ENCODE measurements around the gene NCKAP5. TPM values are rescaled to one million over a fixed set of nuclear protein-coding genes. Genes with fewer than 3 reads are reported as not detected.

NCKAP5 gene
- total and polyA plus RNA-seq, 2 of the 13 experiments (the other 11 are each of a cell fraction or from before 2014, with no cell fraction given): 0.01 TPM; not detected in 1

- BruUV-seq (replicated peaks): no TSS peak
- no peaks in the 10 kb centered on the region for H3K9me3 ChIP-seq (ENCODE audit: low read length)
- no peak for FAIRE-seq
- H4K20me1 ChIP-seq (ENCODE audit: insufficient read depth, low read length): no peaks in the 10 kb centered on the region
- H3K9ac ChIP-seq (ENCODE audit: insufficient read depth, low read depth, low read length): no peak overlapping the region
- no peak overlapping the region for H2AFZ ChIP-seq (ENCODE audit: low read length)
- H3K79me2 ChIP-seq (ENCODE audit: insufficient read depth, low read length): no peaks in the 10 kb centered on the region
- no peaks in the 10 kb centered on the region for H3K27me3 ChIP-seq (ENCODE audit: control insufficient read depth in 1 of 2, insufficient read depth in 2 of 2, low read length in 2 of 2)
- H3K4me1 ChIP-seq (ENCODE audit: insufficient read depth, low read length): no peaks in the 10 kb centered on the region
- no peaks in the 10 kb centered on the region for H3K36me3 ChIP-seq (replicated peaks in 1 of 2; ENCODE audit: control insufficient read depth in 1 of 2, insufficient read depth in 2 of 2, low read length in 2 of 2)
- POLR2A ChIA-PET: no interaction called here
- ATAC-seq: no peak
- in situ Hi-C loops (cut with HindIII; ENCODE audit: extremely low pct_ligation_motif_present, low pct_unique_long_range_greater_than_20kb): no loop called here
- H3K27ac ChIP-seq (ENCODE audit: extremely low read length, insufficient read depth, low read length): no peak overlapping the region
- WGBS (ENCODE audit: low lambda C conversion rate): 11% methylated on average over 3 of the region's 3 CpGs
- no peak for DNase-seq (ENCODE audit: low spot score)
- intact Hi-C loops (cut with micrococcal nuclease; ENCODE audit: unreplicated experiment): no loop called here
- no peak for TF ChIP-seq MEIS1 (CRISPR knock-in tag; IDR thresholded peaks at IDR 0.05; ENCODE audit: borderline replicate concordance)
- no peak for TF ChIP-seq ZNF652 (CRISPR knock-in tag; IDR thresholded peaks at IDR 0.05; ENCODE audit: borderline replicate concordance, low read depth)
- TF ChIP-seq HOXA5 (CRISPR knock-in tag; IDR thresholded peaks at IDR 0.05): no peak
- no peak for TF ChIP-seq ZNF512B (CRISPR knock-in tag; IDR thresholded peaks at IDR 0.05; ENCODE audit: borderline replicate concordance)
- TF ChIP-seq PATZ1 (CRISPR knock-in tag; IDR thresholded peaks at IDR 0.05): no peak
- TF ChIP-seq ZNF614 (CRISPR knock-in tag; IDR thresholded peaks at IDR 0.05; ENCODE audit: borderline replicate concordance): no peak
- no peak for TF ChIP-seq HBP1 (CRISPR knock-in tag; IDR thresholded peaks at IDR 0.05; ENCODE audit: low read depth)
- no peak for TF ChIP-seq ZNF101 (CRISPR knock-in tag; IDR thresholded peaks at IDR 0.05; ENCODE audit: borderline replicate concordance, low read depth)
- no peak for TF ChIP-seq ZNF543 (CRISPR knock-in tag; IDR thresholded peaks at IDR 0.05)
- TF ChIP-seq ZNF329 (CRISPR knock-in tag; IDR thresholded peaks at IDR 0.05; ENCODE audit: low read depth): no peak
- no peak for TF ChIP-seq ZNF138 (CRISPR knock-in tag; IDR thresholded peaks at IDR 0.05; ENCODE audit: low read depth)
- no peak for TF ChIP-seq NFKBIZ (CRISPR knock-in tag; IDR thresholded peaks at IDR 0.05)
- TF ChIP-seq NPAS2 (CRISPR knock-in tag; IDR thresholded peaks at IDR 0.05; ENCODE audit: borderline replicate concordance): no peak
- TF ChIP-seq ZNF501 (CRISPR knock-in tag; IDR thresholded peaks at IDR 0.05): no peak
- TF ChIP-seq JUND (CRISPR knock-in tag; IDR thresholded peaks at IDR 0.05): no peak
- TF ChIP-seq MATR3 (CRISPR knock-in tag; IDR thresholded peaks at IDR 0.05): no peak
- TF ChIP-seq HHEX (CRISPR knock-in tag; IDR thresholded peaks at IDR 0.05): no peak
- no peak for TF ChIP-seq NBN (conservative IDR thresholded peaks at IDR 0.05)
- no peak overlapping the region for H3K4me2 ChIP-seq (ENCODE audit: low read depth, low read length)
- H3K4me3 ChIP-seq (replicated peaks in 1 of 3; ENCODE audit: insufficient read depth in 1 of 3, low read depth in 2 of 3, low read length in 3 of 3): no peak overlapping the region
- CTCF ChIA-PET (ENCODE audit: low intra/inter-chr PET ratio, low total read pairs): no interaction called here
Measured at GRCh38 chr2:133526530-133527300, 41.5 kb downstream of the NCKAP5 start.

Measured in HepG2 (cell line).